ENCODE results near the gene NOL3.

NOL3 gene

GRCh38 chr16:67210069-67210937 is 40.0 kb downstream of the NOL3 start:
- DNase-seq (ENCODE audit: extremely low read depth, low read depth) = no peak
- TF ChIP-seq CTCF (IDR thresholded peaks at IDR 0.05; ENCODE audit: low read depth, low read length, missing control alignments) = no peak
- no peak overlapping the region for H3K4me3 ChIP-seq (replicated peaks; ENCODE audit: low read depth, low read length)

- TF ChIP-seq CTCF (IDR thresholded peaks at IDR 0.05; ENCODE audit: low read depth, low read length, missing control alignments) = no peak
- H3K4me3 ChIP-seq (replicated peaks; ENCODE audit: low read depth, low read length) = no peak overlapping the region
- no peak for DNase-seq (ENCODE audit: extremely low read depth, low read depth)
Measured at GRCh38 chr16:67211674-67212073, 41.3 kb downstream of the NOL3 start.

- H3K4me3 ChIP-seq (replicated peaks; ENCODE audit: low read depth, low read length) = no peak overlapping the region
- TF ChIP-seq CTCF (IDR thresholded peaks at IDR 0.05; ENCODE audit: low read depth, low read length, missing control alignments) = no peak
- no peak for DNase-seq (ENCODE audit: extremely low read depth, low read depth)
Measured at GRCh38 chr16:67212766-67213165, 42.4 kb downstream of the NOL3 start.

GRCh38 chr16:67213197-67214019 is 43.1 kb downstream of the NOL3 start:
- no peak for DNase-seq (ENCODE audit: extremely low read depth, low read depth)
- no peak for TF ChIP-seq CTCF (IDR thresholded peaks at IDR 0.05; ENCODE audit: low read depth, low read length, missing control alignments)
- no peak overlapping the region for H3K4me3 ChIP-seq (replicated peaks; ENCODE audit: low read depth, low read length)

- DNase-seq (ENCODE audit: extremely low read depth, low read depth) = no peak
- H3K4me3 ChIP-seq (replicated peaks; ENCODE audit: low read depth, low read length) = no peak overlapping the region
- TF ChIP-seq CTCF (IDR thresholded peaks at IDR 0.05; ENCODE audit: low read depth, low read length, missing control alignments) = no peak
Measured at GRCh38 chr16:67215706-67216105, 45.4 kb downstream of the NOL3 start.

- no peak for TF ChIP-seq CTCF (IDR thresholded peaks at IDR 0.05; ENCODE audit: low read depth, low read length, missing control alignments)
- DNase-seq (ENCODE audit: extremely low read depth, low read depth) = no peak
- no peak overlapping the region for H3K4me3 ChIP-seq (replicated peaks; ENCODE audit: low read depth, low read length)
Measured at GRCh38 chr16:67216612-67217490, 46.5 kb downstream of the NOL3 start.

All from HFF-Myc (cell line).